ENCODE measurements around the gene OR11G2.
"Not testable (repeated sequence)": the region's sequence is repeated elsewhere in the genome, so short reads cannot be mapped to it uniquely, and the experiment has no call there.

GRCh38 chr14:20235415-20235814, 44.7 kb downstream of the OR11G2 start:
- not testable (repeated sequence) for TF ChIP-seq CTCF (conservative IDR thresholded peaks at IDR 0.05); EZH2 (IDR thresholded peaks at IDR 0.05; ENCODE audit: low read depth)
